Measurements from ENCODE around the gene TRIP12. TPM values are rescaled to one million over a fixed set of nuclear protein-coding genes. Genes with fewer than 3 reads are reported as not detected.

TRIP12 gene
- total and polyA plus RNA-seq, 2 experiments from 2014 or later = 21.5 to 133 TPM

DNA sequence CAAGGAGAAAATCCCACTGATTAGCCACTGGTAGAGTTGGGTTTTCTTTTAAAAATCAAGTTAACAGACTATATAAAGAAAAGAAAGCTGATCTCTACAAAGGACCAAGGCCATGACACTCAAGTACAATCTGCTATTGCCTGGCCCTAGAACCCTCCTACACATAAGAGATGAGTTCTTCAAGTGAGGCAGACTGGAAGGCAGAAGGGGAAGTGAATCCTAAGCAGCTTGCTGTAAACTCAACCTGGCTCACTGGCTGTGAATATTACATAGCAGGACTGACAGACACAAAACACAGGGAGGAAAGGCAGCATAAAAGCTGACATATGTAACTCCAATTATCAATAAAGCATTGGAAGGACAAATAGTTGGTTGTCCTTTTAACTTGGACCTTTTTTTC lies 65.4 kb downstream of the TRIP12 start:
- Mint-ChIP-seq H3K9me3 (peaks cover 5% of the 10 kb centered on the region; the same call in 1 of the 3 replicates), H3K27me3 (ENCODE audit: insufficient read depth, low read depth, poor library complexity) (peaks cover 2% of the 10 kb centered on the region), H3K27ac (no peak overlapping the region), H3K4me1 (0 out of 3 replicates have a peak, but pooled peaks cover 5% of the 10 kb centered on the region), H3K36me3 (ENCODE audit: low read depth) (peaks cover 37% of the 10 kb centered on the region), H3K4me3 (no peak overlapping the region)
- Histone ChIP-seq H3K4me1 (ENCODE audit: insufficient read depth) (no peaks in the 10 kb centered on the region), H3K4me2 (no peak overlapping the region), H3K27me3 (ENCODE audit: insufficient read depth) (no peaks in the 10 kb centered on the region), H2AFZ (no peak overlapping the region), H3K79me2 (replicated peaks; ENCODE audit: insufficient read depth) (peaks cover 46% of the 10 kb centered on the region), H3F3A (replicated peaks; ENCODE audit: low read depth) (no peaks in the 10 kb centered on the region), H3K4me3 (no peak overlapping the region), H3K27ac (ENCODE audit: low read depth) (no peak overlapping the region), H3K36me3 (ENCODE audit: insufficient read depth) (no peaks in the 10 kb centered on the region), H4K20me1 (replicated peaks; ENCODE audit: insufficient read depth) (no peaks in the 10 kb centered on the region; the same call in 1 of the 2 replicates), H3K9me2 (ENCODE audit: insufficient read depth) (no peaks in the 10 kb centered on the region)
- ATAC-seq (no peak), DNase-seq (ENCODE audit: low spot score) (no peak)
- TF ChIP-seq ZNF331 (CRISPR knock-in tag; IDR thresholded peaks at IDR 0.05; ENCODE audit: low read depth) (no peak), REST (IDR thresholded peaks at IDR 0.05; ENCODE audit: unreplicated experiment) (no peak), JUNB (IDR thresholded peaks at IDR 0.05; ENCODE audit: unreplicated experiment) (no peak), CREB1 (CRISPR knock-in tag; IDR thresholded peaks at IDR 0.05; ENCODE audit: low read depth) (no peak), POLR2AphosphoS5 (IDR thresholded peaks at IDR 0.05; ENCODE audit: low read depth) (no peak), EZH2 (IDR thresholded peaks at IDR 0.05; ENCODE audit: low read depth, unreplicated experiment) (no peak), ZNF114 (CRISPR knock-in tag; IDR thresholded peaks at IDR 0.05) (no peak), EZH2phosphoT487 (IDR thresholded peaks at IDR 0.05; ENCODE audit: unreplicated experiment) (no peak), NANOG (IDR thresholded peaks at IDR 0.05; ENCODE audit: borderline replicate concordance) (no peak)
- TF ChIP-seq, protein P1, sequence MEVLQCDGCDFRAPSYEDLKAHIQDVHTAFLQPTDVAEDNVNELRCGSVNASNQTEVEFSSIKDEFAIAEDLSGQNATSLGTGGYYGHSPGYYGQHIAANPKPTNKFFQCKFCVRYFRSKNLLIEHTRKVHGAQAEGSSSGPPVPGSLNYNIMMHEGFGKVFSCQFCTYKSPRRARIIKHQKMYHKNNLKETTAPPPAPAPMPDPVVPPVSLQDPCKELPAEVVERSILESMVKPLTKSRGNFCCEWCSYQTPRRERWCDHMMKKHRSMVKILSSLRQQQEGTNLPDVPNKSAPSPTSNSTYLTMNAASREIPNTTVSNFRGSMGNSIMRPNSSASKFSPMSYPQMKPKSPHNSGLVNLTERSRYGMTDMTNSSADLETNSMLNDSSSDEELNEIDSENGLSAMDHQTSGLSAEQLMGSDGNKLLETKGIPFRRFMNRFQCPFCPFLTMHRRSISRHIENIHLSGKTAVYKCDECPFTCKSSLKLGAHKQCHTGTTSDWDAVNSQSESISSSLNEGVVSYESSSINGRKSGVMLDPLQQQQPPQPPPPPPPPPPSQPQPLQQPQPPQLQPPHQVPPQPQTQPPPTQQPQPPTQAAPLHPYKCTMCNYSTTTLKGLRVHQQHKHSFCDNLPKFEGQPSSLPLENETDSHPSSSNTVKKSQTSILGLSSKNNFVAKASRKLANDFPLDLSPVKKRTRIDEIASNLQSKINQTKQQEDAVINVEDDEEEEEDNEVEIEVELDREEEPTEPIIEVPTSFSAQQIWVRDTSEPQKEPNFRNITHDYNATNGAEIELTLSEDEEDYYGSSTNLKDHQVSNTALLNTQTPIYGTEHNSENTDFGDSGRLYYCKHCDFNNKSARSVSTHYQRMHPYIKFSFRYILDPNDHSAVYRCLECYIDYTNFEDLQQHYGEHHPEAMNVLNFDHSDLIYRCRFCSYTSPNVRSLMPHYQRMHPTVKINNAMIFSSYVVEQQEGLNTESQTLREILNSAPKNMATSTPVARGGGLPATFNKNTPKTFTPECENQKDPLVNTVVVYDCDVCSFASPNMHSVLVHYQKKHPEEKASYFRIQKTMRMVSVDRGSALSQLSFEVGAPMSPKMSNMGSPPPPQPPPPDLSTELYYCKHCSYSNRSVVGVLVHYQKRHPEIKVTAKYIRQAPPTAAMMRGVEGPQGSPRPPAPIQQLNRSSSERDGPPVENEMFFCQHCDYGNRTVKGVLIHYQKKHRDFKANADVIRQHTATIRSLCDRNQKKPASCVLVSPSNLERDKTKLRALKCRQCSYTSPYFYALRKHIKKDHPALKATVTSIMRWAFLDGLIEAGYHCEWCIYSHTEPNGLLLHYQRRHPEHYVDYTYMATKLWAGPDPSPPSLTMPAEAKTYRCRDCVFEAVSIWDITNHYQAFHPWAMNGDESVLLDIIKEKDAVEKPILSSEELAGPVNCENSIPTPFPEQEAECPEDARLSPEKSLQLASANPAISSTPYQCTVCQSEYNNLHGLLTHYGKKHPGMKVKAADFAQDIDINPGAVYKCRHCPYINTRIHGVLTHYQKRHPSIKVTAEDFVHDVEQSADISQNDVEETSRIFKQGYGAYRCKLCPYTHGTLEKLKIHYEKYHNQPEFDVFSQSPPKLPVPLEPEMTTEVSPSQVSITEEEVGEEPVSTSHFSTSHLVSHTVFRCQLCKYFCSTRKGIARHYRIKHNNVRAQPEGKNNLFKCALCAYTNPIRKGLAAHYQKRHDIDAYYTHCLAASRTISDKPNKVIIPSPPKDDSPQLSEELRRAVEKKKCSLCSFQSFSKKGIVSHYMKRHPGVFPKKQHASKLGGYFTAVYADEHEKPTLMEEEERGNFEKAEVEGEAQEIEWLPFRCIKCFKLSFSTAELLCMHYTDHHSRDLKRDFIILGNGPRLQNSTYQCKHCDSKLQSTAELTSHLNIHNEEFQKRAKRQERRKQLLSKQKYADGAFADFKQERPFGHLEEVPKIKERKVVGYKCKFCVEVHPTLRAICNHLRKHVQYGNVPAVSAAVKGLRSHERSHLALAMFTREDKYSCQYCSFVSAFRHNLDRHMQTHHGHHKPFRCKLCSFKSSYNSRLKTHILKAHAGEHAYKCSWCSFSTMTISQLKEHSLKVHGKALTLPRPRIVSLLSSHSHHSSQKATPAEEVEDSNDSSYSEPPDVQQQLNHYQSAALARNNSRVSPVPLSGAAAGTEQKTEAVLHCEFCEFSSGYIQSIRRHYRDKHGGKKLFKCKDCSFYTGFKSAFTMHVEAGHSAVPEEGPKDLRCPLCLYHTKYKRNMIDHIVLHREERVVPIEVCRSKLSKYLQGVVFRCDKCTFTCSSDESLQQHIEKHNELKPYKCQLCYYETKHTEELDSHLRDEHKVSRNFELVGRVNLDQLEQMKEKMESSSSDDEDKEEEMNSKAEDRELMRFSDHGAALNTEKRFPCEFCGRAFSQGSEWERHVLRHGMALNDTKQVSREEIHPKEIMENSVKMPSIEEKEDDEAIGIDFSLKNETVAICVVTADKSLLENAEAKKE (CRISPR knock-in tag; IDR thresholded peaks at IDR 0.05) = no peak
- TF ChIP-seq, protein P2, sequence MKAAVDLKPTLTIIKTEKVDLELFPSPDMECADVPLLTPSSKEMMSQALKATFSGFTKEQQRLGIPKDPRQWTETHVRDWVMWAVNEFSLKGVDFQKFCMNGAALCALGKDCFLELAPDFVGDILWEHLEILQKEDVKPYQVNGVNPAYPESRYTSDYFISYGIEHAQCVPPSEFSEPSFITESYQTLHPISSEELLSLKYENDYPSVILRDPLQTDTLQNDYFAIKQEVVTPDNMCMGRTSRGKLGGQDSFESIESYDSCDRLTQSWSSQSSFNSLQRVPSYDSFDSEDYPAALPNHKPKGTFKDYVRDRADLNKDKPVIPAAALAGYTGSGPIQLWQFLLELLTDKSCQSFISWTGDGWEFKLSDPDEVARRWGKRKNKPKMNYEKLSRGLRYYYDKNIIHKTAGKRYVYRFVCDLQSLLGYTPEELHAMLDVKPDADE (IDR thresholded peaks at IDR 0.05) = no peak

Data from GM23338 (cell line).